Measurements from ENCODE around the gene PCNX4. TPM values are rescaled to one million over a fixed set of nuclear protein-coding genes. Genes with fewer than 3 reads are reported as not detected.
A peak's percentile ranks its signal among the peaks of the same experiment; 100 is the strongest.

The PCNX4 gene
- total and polyA plus RNA-seq, 4 donors: 14.3 to 104 (median 34.3) TPM

- DNase-seq: no peak
- Histone ChIP-seq H3K27me3 (ENCODE audit: control insufficient read depth in 3 of 3, insufficient read depth in 3 of 3, low read length in 2 of 3) (no peaks in the 10 kb centered on the region), H3K4me3 (no peak overlapping the region), H3K4me1 (ENCODE audit: control insufficient read depth in 5 of 5, insufficient read depth in 5 of 5, low read length in 5 of 5) (peaks cover 0 to 10% (median 3%) of the 10 kb centered on the region in 5 donors), H3K9me3 (ENCODE audit: control insufficient read depth in 4 of 4, insufficient read depth in 3 of 4, low read length in 3 of 4) (no peaks in the 10 kb centered on the region), H3K9ac (ENCODE audit: insufficient read depth in 1 of 2, low read length in 2 of 2) (no peak overlapping the region), H3K36me3 (ENCODE audit: control insufficient read depth in 4 of 4, insufficient read depth in 4 of 4, low read length in 4 of 4) (peaks cover 2 to 4% (median 3%) of the 10 kb centered on the region in 4 donors), H3K27ac (ENCODE audit: low read depth in 1 of 2, low read length in 1 of 2) (no peak overlapping the region)
- 82 to 92% methylated on average over 7 of the region's 7 CpGs for WGBS, 2 donors
- ATAC-seq (ENCODE audit: insufficient read depth, low FRiP score): no peak
- TF ChIP-seq CTCF (IDR thresholded peaks at IDR 0.05; ENCODE audit: control extremely low read depth, extremely low read depth): no peak
Measured at GRCh38 chr14:60160422-60160821, 68.7 kb downstream of the PCNX4 start.

DNA sequence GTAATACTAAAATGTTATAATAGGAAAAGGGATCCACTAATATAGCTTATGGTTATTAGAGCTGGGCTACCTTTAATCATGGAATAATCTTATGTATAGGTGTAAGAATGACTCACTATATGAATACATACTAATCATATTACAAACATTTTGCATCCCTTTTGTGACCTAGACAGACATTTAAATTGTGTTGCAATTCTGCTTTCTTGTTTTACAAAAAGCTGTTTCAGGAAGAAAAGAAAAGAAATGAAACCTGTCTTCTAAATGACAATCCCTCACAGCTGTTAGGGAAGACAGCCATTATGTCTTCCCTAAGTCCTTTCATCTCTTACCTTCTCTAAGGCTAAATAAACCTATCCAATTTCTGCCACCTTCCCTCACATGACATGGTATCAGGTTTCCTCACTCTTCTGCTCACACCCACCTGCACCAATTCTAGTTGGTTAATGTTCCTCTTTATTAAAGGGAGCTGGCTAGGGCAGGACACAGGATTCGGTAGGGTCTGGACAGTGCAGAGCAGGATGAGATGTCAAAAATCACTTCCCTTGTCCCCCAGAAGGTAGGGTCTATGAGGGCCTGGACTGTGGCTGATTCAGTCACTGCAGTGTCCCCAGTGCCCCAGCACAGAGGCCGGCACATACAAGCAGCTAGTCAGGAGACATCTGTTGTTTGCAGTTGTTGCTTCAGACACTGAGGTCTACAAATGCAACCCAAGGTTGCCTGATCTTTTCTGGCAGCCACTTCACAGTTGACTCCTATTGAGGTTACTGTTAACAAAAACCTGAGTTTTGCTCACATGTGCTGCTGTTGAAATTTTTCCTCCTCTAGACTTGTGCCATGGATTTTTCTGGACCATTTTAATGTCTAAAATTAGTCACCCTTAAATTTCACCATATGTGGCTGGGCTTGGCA is 69.7 kb downstream of the PCNX4 start:
- H3K9me3 ChIP-seq (ENCODE audit: control insufficient read depth in 4 of 4, insufficient read depth in 3 of 4, low read length in 3 of 4): no peaks in the 10 kb centered on the region
- peak overlapping the region in 1 of 2 donors; percentile 52 for H3K27ac ChIP-seq (ENCODE audit: low read depth in 1 of 2, low read length in 1 of 2)
- 30 to 62% methylated on average over 2 of the region's 2 CpGs for WGBS, 2 donors
- DNase-seq: no peak
- peaks cover 0 to 3% (median 3%) of the 10 kb centered on the region in 4 donors for H3K36me3 ChIP-seq (ENCODE audit: control insufficient read depth in 4 of 4, insufficient read depth in 4 of 4, low read length in 4 of 4)
- TF ChIP-seq CTCF (IDR thresholded peaks at IDR 0.05; ENCODE audit: control extremely low read depth, extremely low read depth): no peak
- no peak for ATAC-seq (ENCODE audit: insufficient read depth, low FRiP score)
- H3K9ac ChIP-seq (ENCODE audit: insufficient read depth in 1 of 2, low read length in 2 of 2): no peak overlapping the region
- H3K27me3 ChIP-seq (ENCODE audit: control insufficient read depth in 3 of 3, insufficient read depth in 3 of 3, low read length in 2 of 3): no peaks in the 10 kb centered on the region
- no peak overlapping the region for H3K4me3 ChIP-seq
- peaks cover 0 to 17% (median 5%) of the 10 kb centered on the region in 5 donors for H3K4me1 ChIP-seq (ENCODE audit: control insufficient read depth in 5 of 5, insufficient read depth in 5 of 5, low read length in 5 of 5)

GRCh38 chr14:60163693-60164092 is 72.0 kb downstream of the PCNX4 start:
- H3K9me3 ChIP-seq (ENCODE audit: control insufficient read depth in 4 of 4, insufficient read depth in 3 of 4, low read length in 3 of 4): no peaks in the 10 kb centered on the region
- H3K4me3 ChIP-seq: no peak overlapping the region
- no peak for ATAC-seq (ENCODE audit: insufficient read depth, low FRiP score)
- peak in 1 of 3 donors; percentile 18 for DNase-seq
- no peak for TF ChIP-seq CTCF (IDR thresholded peaks at IDR 0.05; ENCODE audit: control extremely low read depth, extremely low read depth)
- peaks cover 0 to 17% (median 5%) of the 10 kb centered on the region in 5 donors for H3K4me1 ChIP-seq (ENCODE audit: control insufficient read depth in 5 of 5, insufficient read depth in 5 of 5, low read length in 5 of 5)
- H3K36me3 ChIP-seq (ENCODE audit: control insufficient read depth in 4 of 4, insufficient read depth in 4 of 4, low read length in 4 of 4): peaks cover 0 to 3% (median 3%) of the 10 kb centered on the region in 4 donors
- H3K27ac ChIP-seq (ENCODE audit: low read depth in 1 of 2, low read length in 1 of 2): no peak overlapping the region
- WGBS, 2 donors: 78 to 88% methylated on average over 6 of the region's 6 CpGs
- H3K9ac ChIP-seq (ENCODE audit: insufficient read depth in 1 of 2, low read length in 2 of 2): no peak overlapping the region
- no peaks in the 10 kb centered on the region for H3K27me3 ChIP-seq (ENCODE audit: control insufficient read depth in 3 of 3, insufficient read depth in 3 of 3, low read length in 2 of 3)

Data from lung (tissue), 12 donors.